ENCODE results near the gene SDS.

The SDS gene

GRCh38 chr12:113399490-113399889 is 4.2 kb downstream of the SDS start:
- DNase-seq (ENCODE audit: low spot score in 2 of 2) = no peak
- in situ Hi-C loops (cut with MboI; ENCODE audit: low sequenced_read_pairs) = no loop called here

GRCh38 chr12:113398346-113399290 is 5.1 kb downstream of the SDS start:
- in situ Hi-C loops (cut with MboI; ENCODE audit: low sequenced_read_pairs) = no loop called here

More at GRCh38 chr12:113399490-113399889, 4.2 kb downstream of the SDS start:
- Histone ChIP-seq H3K27me3 (ENCODE audit: low read depth) (no peaks in the 10 kb centered on the region), H3K4me3 (no peak overlapping the region), H3K9me3 (no peaks in the 10 kb centered on the region), H3K4me1 (no peaks in the 10 kb centered on the region), H3K36me3 (replicated peaks) (no peaks in the 10 kb centered on the region)

GRCh38 chr12:113397497-113398197 is 6.0 kb downstream of the SDS start:
- H3K4me3 ChIP-seq = no peak overlapping the region
- no peaks in the 10 kb centered on the region for H3K9me3 ChIP-seq
- H3K36me3 ChIP-seq (replicated peaks) = no peaks in the 10 kb centered on the region
- no peak for DNase-seq (ENCODE audit: low spot score in 2 of 2)
- H3K4me1 ChIP-seq = no peaks in the 10 kb centered on the region
- no peaks in the 10 kb centered on the region for H3K27me3 ChIP-seq (ENCODE audit: low read depth)
- in situ Hi-C loops (cut with MboI; ENCODE audit: low sequenced_read_pairs) = no loop called here

More at GRCh38 chr12:113398346-113399290, 5.1 kb downstream of the SDS start:
- Histone ChIP-seq H3K27me3 (ENCODE audit: low read depth) (no peaks in the 10 kb centered on the region), H3K9me3 (no peaks in the 10 kb centered on the region), H3K4me3 (no peak overlapping the region), H3K4me1 (no peaks in the 10 kb centered on the region), H3K36me3 (replicated peaks) (no peaks in the 10 kb centered on the region)
- DNase-seq (ENCODE audit: low spot score in 2 of 2) = no peak

GRCh38 chr12:113396828-113397496 is 6.7 kb downstream of the SDS start:
- H3K9me3 ChIP-seq = no peaks in the 10 kb centered on the region
- no peaks in the 10 kb centered on the region for H3K36me3 ChIP-seq (replicated peaks)
- no peak overlapping the region for H3K4me3 ChIP-seq
- DNase-seq (ENCODE audit: low spot score in 2 of 2) = no peak
- H3K27me3 ChIP-seq (ENCODE audit: low read depth) = no peaks in the 10 kb centered on the region
- no peaks in the 10 kb centered on the region for H3K4me1 ChIP-seq
- in situ Hi-C loops (cut with MboI; ENCODE audit: low sequenced_read_pairs) = no loop called here

- Histone ChIP-seq H3K9me3 (no peaks in the 10 kb centered on the region), H3K4me1 (no peaks in the 10 kb centered on the region), H3K36me3 (replicated peaks) (no peaks in the 10 kb centered on the region), H3K27me3 (ENCODE audit: low read depth) (no peaks in the 10 kb centered on the region), H3K4me3 (no peak overlapping the region)
- in situ Hi-C loops (cut with MboI; ENCODE audit: low sequenced_read_pairs) = no loop called here
- no peak for DNase-seq (ENCODE audit: low spot score in 2 of 2)
Measured at GRCh38 chr12:113396200-113396599, 7.5 kb downstream of the SDS start.

GRCh38 chr12:113395119-113395518 is 8.6 kb downstream of the SDS start:
- Histone ChIP-seq H3K27me3 (ENCODE audit: low read depth) (no peaks in the 10 kb centered on the region), H3K9me3 (no peaks in the 10 kb centered on the region), H3K36me3 (replicated peaks) (no peaks in the 10 kb centered on the region), H3K4me3 (no peak overlapping the region), H3K4me1 (no peaks in the 10 kb centered on the region)
- no peak for DNase-seq (ENCODE audit: low spot score in 2 of 2)
- in situ Hi-C loops (cut with MboI; ENCODE audit: low sequenced_read_pairs) = no loop called here

GRCh38 chr12:113393749-113394148 is 9.9 kb downstream of the SDS start:
- Histone ChIP-seq H3K9me3 (no peaks in the 10 kb centered on the region), H3K27me3 (ENCODE audit: low read depth) (no peaks in the 10 kb centered on the region), H3K4me1 (no peaks in the 10 kb centered on the region), H3K4me3 (no peak overlapping the region), H3K36me3 (replicated peaks) (no peaks in the 10 kb centered on the region)
- DNase-seq (ENCODE audit: low spot score in 2 of 2) = no peak
- in situ Hi-C loops (cut with MboI; ENCODE audit: low sequenced_read_pairs) = no loop called here

GRCh38 chr12:113392988-113393579 is 10.6 kb downstream of the SDS start:
- in situ Hi-C loops (cut with MboI; ENCODE audit: low sequenced_read_pairs) = no loop called here
- Histone ChIP-seq H3K9me3 (no peaks in the 10 kb centered on the region), H3K4me1 (no peaks in the 10 kb centered on the region)

GRCh38 chr12:113392520-113392919 is 11.2 kb downstream of the SDS start:
- in situ Hi-C loops (cut with MboI; ENCODE audit: low sequenced_read_pairs) = no loop called here
- no peak overlapping the region for H3K4me3 ChIP-seq
- no peak for DNase-seq (ENCODE audit: low spot score in 2 of 2)
- H3K36me3 ChIP-seq (replicated peaks) = no peaks in the 10 kb centered on the region
- H3K4me1 ChIP-seq = no peaks in the 10 kb centered on the region
- no peaks in the 10 kb centered on the region for H3K9me3 ChIP-seq
- no peaks in the 10 kb centered on the region for H3K27me3 ChIP-seq (ENCODE audit: low read depth)

More at GRCh38 chr12:113392988-113393579, 10.6 kb downstream of the SDS start:
- no peaks in the 10 kb centered on the region for H3K27me3 ChIP-seq (ENCODE audit: low read depth)
- H3K4me3 ChIP-seq = no peak overlapping the region
- peak; percentile 34 to 80 for DNase-seq (ENCODE audit: low spot score in 2 of 2)
- H3K36me3 ChIP-seq (replicated peaks) = no peaks in the 10 kb centered on the region

GRCh38 chr12:113391650-113392337 is 11.9 kb downstream of the SDS start:
- no peak for DNase-seq (ENCODE audit: low spot score in 2 of 2)
- Histone ChIP-seq H3K27me3 (ENCODE audit: low read depth) (no peaks in the 10 kb centered on the region), H3K36me3 (replicated peaks) (peaks cover 3% of the 10 kb centered on the region; the same call in 1 of the 2 replicates), H3K4me1 (no peaks in the 10 kb centered on the region), H3K4me3 (no peak overlapping the region), H3K9me3 (no peaks in the 10 kb centered on the region)
- in situ Hi-C loops (cut with MboI; ENCODE audit: low sequenced_read_pairs) = no loop called here

- H3K4me1 ChIP-seq = no peaks in the 10 kb centered on the region
- H3K9me3 ChIP-seq = no peaks in the 10 kb centered on the region
- no peak overlapping the region for H3K4me3 ChIP-seq
- peaks cover 4% of the 10 kb centered on the region; the same call in 1 of the 2 replicates for H3K36me3 ChIP-seq (replicated peaks)
- DNase-seq (ENCODE audit: low spot score in 2 of 2) = no peak
- H3K27me3 ChIP-seq (ENCODE audit: low read depth) = no peaks in the 10 kb centered on the region
- in situ Hi-C loops (cut with MboI; ENCODE audit: low sequenced_read_pairs) = no loop called here
Measured at GRCh38 chr12:113391145-113391544, 12.5 kb downstream of the SDS start.

- H3K27me3 ChIP-seq (ENCODE audit: low read depth) = no peaks in the 10 kb centered on the region
- H3K9me3 ChIP-seq = no peaks in the 10 kb centered on the region
- DNase-seq (ENCODE audit: low spot score in 2 of 2) = no peak
- in situ Hi-C loops (cut with MboI; ENCODE audit: low sequenced_read_pairs) = no loop called here
- H3K4me3 ChIP-seq = no peak overlapping the region
- peaks cover 8% of the 10 kb centered on the region for H3K36me3 ChIP-seq (replicated peaks)
- H3K4me1 ChIP-seq = no peaks in the 10 kb centered on the region
Measured at GRCh38 chr12:113390064-113391043, 13.3 kb downstream of the SDS start.

All from HAP-1 (cell line).